Activated CD4-positive, alpha-beta T cell treated with anti-CD3 and anti-CD28 coated beads, Interleukin-2, amount 10 ng/mL, durations not matched to agents 7 days and 5 days (primary cell): ENCODE results near the gene ENPP3. TPM values are rescaled to one million over a fixed set of nuclear protein-coding genes. Genes with fewer than 3 reads are reported as not detected.
"Not testable (repeated sequence)": the region's sequence is repeated elsewhere in the genome, so short reads cannot be mapped to it uniquely, and the experiment has no call there.

Source experiments
- CTCF ChIA-PET: fragments of 350-600 bp; sonication (Branson Sonifier 250); formaldehyde crosslinking; loops from one replicate; lab custom pipeline; 2021; ENCODE audit warnings: antibody characterized with exemption; lab: Charles Lee
- POLR2A ChIA-PET: fragments of 350-600 bp; sonication (Branson Sonifier 250); formaldehyde crosslinking; loops from one replicate; lab custom pipeline; 2021; ENCODE audit warnings: antibody characterized with exemption; lab: Charles Lee
- DNase-seq: peaks from one replicate; pipeline ENCODE4 v3.0.0-alpha.2; 2020
- H3K27ac Mint-ChIP-seq: one replicate; pipeline ENCODE4 v1.8.0; 2021; ENCODE audit warnings: mild to moderate bottlenecking, moderate library complexity, mixed read lengths
- H3K27me3 Mint-ChIP-seq: one replicate; pipeline ENCODE4 v1.8.0; 2021; ENCODE audit warnings: mixed read lengths
- H3K36me3 Mint-ChIP-seq: one replicate; pipeline ENCODE4 v1.8.0; 2021; ENCODE audit warnings: low read depth, mixed read lengths
- H3K4me1 Mint-ChIP-seq: one replicate; pipeline ENCODE4 v1.8.0; 2021; ENCODE audit warnings: mixed read lengths
- H3K4me3 Mint-ChIP-seq: one replicate; pipeline ENCODE4 v1.8.0; 2021; ENCODE audit warnings: mild to moderate bottlenecking, moderate library complexity, mixed read lengths
- H3K9me3 Mint-ChIP-seq: one replicate; pipeline ENCODE4 v1.8.0; 2021; ENCODE audit warnings: mixed read lengths
- total RNA-seq, 2 experiments: library from RNA; stranded (reverse); gene quantifications; one replicate each; pipeline ENCODE4 v1.2.3, GENCODE V29; 2021

ENPP3 gene
- total RNA-seq, 2 experiments from 2014 or later = 0.19 to 0.35 TPM

GRCh38 chr6:131751012-131751715 is 114.1 kb downstream of the ENPP3 start:
- POLR2A ChIA-PET, H3K27ac Mint-ChIP-seq, H3K9me3 Mint-ChIP-seq, H3K4me3 Mint-ChIP-seq, DNase-seq, H3K4me1 Mint-ChIP-seq, H3K36me3 Mint-ChIP-seq, CTCF ChIA-PET: not testable (repeated sequence)
- peaks cover 12% of the 10 kb centered on the region for H3K27me3 Mint-ChIP-seq

GRCh38 chr6:131754088-131754487 is 117.0 kb downstream of the ENPP3 start:
- no peak overlapping the region for H3K27ac Mint-ChIP-seq
- no peak overlapping the region for H3K4me3 Mint-ChIP-seq
- CTCF ChIA-PET = no interaction called here
- H3K4me1 Mint-ChIP-seq = no peaks in the 10 kb centered on the region
- peaks cover 15% of the 10 kb centered on the region for H3K27me3 Mint-ChIP-seq
- DNase-seq = no peak
- H3K36me3 Mint-ChIP-seq = no peaks in the 10 kb centered on the region
- no peaks in the 10 kb centered on the region for H3K9me3 Mint-ChIP-seq
- POLR2A ChIA-PET = no interaction called here

- no peak for DNase-seq
- H3K27ac Mint-ChIP-seq = no peak overlapping the region
- no peaks in the 10 kb centered on the region for H3K9me3 Mint-ChIP-seq
- H3K4me1 Mint-ChIP-seq = no peaks in the 10 kb centered on the region
- no peak overlapping the region for H3K4me3 Mint-ChIP-seq
- H3K36me3 Mint-ChIP-seq = no peaks in the 10 kb centered on the region
- CTCF ChIA-PET = no interaction called here
- peaks cover 16% of the 10 kb centered on the region for H3K27me3 Mint-ChIP-seq
- POLR2A ChIA-PET = no interaction called here
Measured at GRCh38 chr6:131754715-131755567, 117.8 kb downstream of the ENPP3 start.

DNA sequence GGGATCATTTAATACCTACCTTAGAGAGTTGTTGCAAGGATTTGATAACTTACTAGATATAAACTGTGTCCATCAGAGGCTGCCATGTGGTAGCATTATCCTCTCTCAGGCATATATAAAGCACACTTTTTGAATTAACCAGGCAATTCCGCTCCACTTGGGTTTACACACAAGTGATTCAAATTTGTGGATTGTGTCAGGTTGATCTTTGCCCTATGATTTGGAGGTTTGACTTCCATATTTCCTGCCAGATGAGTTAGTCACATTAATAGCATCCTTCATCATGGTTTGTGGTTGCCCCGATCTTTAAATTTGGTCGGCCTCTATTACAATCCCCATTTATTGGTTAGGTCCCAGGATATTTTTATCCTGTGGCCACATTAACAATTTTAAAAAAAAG is 118.5 kb downstream of the ENPP3 start:
- DNase-seq = no peak
- POLR2A ChIA-PET = no interaction called here
- no peak overlapping the region for H3K4me3 Mint-ChIP-seq
- H3K9me3 Mint-ChIP-seq = no peaks in the 10 kb centered on the region
- H3K27ac Mint-ChIP-seq = no peak overlapping the region
- H3K27me3 Mint-ChIP-seq = peaks cover 19% of the 10 kb centered on the region
- H3K4me1 Mint-ChIP-seq = no peaks in the 10 kb centered on the region
- no peaks in the 10 kb centered on the region for H3K36me3 Mint-ChIP-seq
- CTCF ChIA-PET = no interaction called here

- H3K4me1 Mint-ChIP-seq = no peaks in the 10 kb centered on the region
- H3K9me3 Mint-ChIP-seq = no peaks in the 10 kb centered on the region
- CTCF ChIA-PET = no interaction called here
- DNase-seq = no peak
- H3K4me3 Mint-ChIP-seq = no peak overlapping the region
- H3K27me3 Mint-ChIP-seq = peaks cover 19% of the 10 kb centered on the region
- no peak overlapping the region for H3K27ac Mint-ChIP-seq
- POLR2A ChIA-PET = interaction anchor here (0.6 kb wide), 1 partner anchor 995 kb away, joined by 3 read pairs; no protein-coding TSS in a partner anchor
- H3K36me3 Mint-ChIP-seq = no peaks in the 10 kb centered on the region
Measured at GRCh38 chr6:131756039-131756438, 118.9 kb downstream of the ENPP3 start.

- no peaks in the 10 kb centered on the region for H3K36me3 Mint-ChIP-seq
- H3K27me3 Mint-ChIP-seq = peaks cover 21% of the 10 kb centered on the region
- POLR2A ChIA-PET = no interaction called here
- H3K9me3 Mint-ChIP-seq = no peaks in the 10 kb centered on the region
- CTCF ChIA-PET = no interaction called here
- H3K27ac Mint-ChIP-seq = no peak overlapping the region
- H3K4me1 Mint-ChIP-seq = no peaks in the 10 kb centered on the region
- no peak overlapping the region for H3K4me3 Mint-ChIP-seq
- no peak for DNase-seq
Measured at GRCh38 chr6:131758920-131759319, 121.8 kb downstream of the ENPP3 start.

DNA sequence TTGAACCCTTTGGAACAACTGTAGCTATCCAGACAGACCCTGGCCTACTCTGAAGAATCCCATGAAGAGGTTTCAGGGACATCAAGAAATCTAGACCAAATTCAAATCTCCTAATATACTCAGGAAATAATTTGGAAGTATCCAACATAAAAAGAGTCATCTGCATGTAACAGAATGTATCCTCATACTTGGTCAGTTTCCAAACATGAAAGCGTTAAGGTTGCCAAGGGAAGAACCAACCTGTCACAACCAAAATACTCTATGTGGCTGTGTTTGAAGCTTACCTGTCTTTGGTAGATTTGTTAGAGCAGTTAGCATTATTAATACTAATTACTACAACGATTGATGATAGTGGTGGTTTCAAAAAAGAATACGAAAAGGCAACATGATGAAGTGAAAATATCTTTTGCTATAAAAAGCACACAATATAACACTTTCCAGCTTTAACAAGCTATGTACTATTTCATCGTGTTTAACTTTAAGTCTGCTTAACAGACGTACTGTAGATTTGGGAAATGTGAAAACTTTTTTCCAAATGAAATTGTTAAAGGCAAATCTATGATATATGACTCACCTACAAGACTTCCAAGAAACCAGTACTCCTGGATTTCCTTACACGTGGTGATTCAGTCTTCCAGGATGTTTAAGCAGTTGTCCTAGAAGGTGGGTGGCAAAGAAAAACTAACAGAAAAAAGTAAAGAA is 124.1 kb downstream of the ENPP3 start:
- Mint-ChIP-seq H3K4me1 (no peaks in the 10 kb centered on the region), H3K27me3 (peaks cover 16% of the 10 kb centered on the region), H3K4me3 (no peak overlapping the region), H3K9me3 (no peaks in the 10 kb centered on the region), H3K27ac (no peak overlapping the region), H3K36me3 (no peaks in the 10 kb centered on the region)
- CTCF ChIA-PET = no interaction called here
- no peak for DNase-seq
- POLR2A ChIA-PET = no interaction called here

DNA sequence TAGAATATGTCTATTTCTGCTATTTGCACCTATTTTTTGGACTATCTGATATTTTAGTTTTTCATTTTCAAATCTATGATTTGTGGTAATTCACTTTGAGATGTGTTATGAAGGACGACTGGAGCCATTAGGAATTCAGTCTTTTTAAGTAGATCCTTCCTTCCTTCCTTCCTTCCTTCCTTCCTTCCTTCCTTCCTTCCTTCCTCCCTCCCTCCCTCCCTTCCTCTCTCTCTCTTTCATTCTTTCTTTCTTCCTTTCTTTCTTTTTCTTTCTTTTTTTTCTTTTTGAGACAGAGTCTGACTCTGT is 124.6 kb downstream of the ENPP3 start:
- no peak for DNase-seq
- Mint-ChIP-seq H3K4me1 (no peaks in the 10 kb centered on the region), H3K9me3 (no peaks in the 10 kb centered on the region), H3K4me3 (no peak overlapping the region), H3K27me3 (peaks cover 16% of the 10 kb centered on the region), H3K36me3 (no peaks in the 10 kb centered on the region), H3K27ac (no peak overlapping the region)
- CTCF ChIA-PET = no interaction called here
- POLR2A ChIA-PET = no interaction called here

- ChIA-PET POLR2A (no interaction called here), CTCF (no interaction called here)
Measured at GRCh38 chr6:131762984-131763383, 125.9 kb downstream of the ENPP3 start.

GRCh38 chr6:131763749-131764148 is 126.6 kb downstream of the ENPP3 start:
- Mint-ChIP-seq H3K27ac (no peak overlapping the region), H3K4me1 (no peaks in the 10 kb centered on the region), H3K27me3 (peaks cover 13% of the 10 kb centered on the region), H3K4me3 (no peak overlapping the region), H3K36me3 (no peaks in the 10 kb centered on the region), H3K9me3 (no peaks in the 10 kb centered on the region)
- DNase-seq = no peak
- ChIA-PET CTCF (no interaction called here), POLR2A (no interaction called here)

More at GRCh38 chr6:131762984-131763383, 125.9 kb downstream of the ENPP3 start:
- H3K4me1 Mint-ChIP-seq = no peaks in the 10 kb centered on the region
- no peak for DNase-seq
- H3K36me3 Mint-ChIP-seq = no peaks in the 10 kb centered on the region
- H3K27ac Mint-ChIP-seq = no peak overlapping the region
- H3K27me3 Mint-ChIP-seq = peaks cover 16% of the 10 kb centered on the region
- H3K4me3 Mint-ChIP-seq = no peak overlapping the region
- H3K9me3 Mint-ChIP-seq = no peaks in the 10 kb centered on the region

GRCh38 chr6:131764350-131764749 is 127.2 kb downstream of the ENPP3 start:
- H3K36me3 Mint-ChIP-seq = no peaks in the 10 kb centered on the region
- H3K9me3 Mint-ChIP-seq = no peaks in the 10 kb centered on the region
- ChIA-PET CTCF (no interaction called here), POLR2A (no interaction called here)
- no peak overlapping the region for H3K4me3 Mint-ChIP-seq
- H3K27me3 Mint-ChIP-seq = peaks cover 13% of the 10 kb centered on the region
- DNase-seq = no peak
- no peaks in the 10 kb centered on the region for H3K4me1 Mint-ChIP-seq
- H3K27ac Mint-ChIP-seq = no peak overlapping the region

- H3K27me3 Mint-ChIP-seq = peaks cover 8% of the 10 kb centered on the region
- DNase-seq = no peak
- H3K4me3 Mint-ChIP-seq = no peak overlapping the region
- no peaks in the 10 kb centered on the region for H3K4me1 Mint-ChIP-seq
- CTCF ChIA-PET = no interaction called here
- H3K36me3 Mint-ChIP-seq = no peaks in the 10 kb centered on the region
- no peaks in the 10 kb centered on the region for H3K9me3 Mint-ChIP-seq
- no peak overlapping the region for H3K27ac Mint-ChIP-seq
- POLR2A ChIA-PET = no interaction called here
Measured at GRCh38 chr6:131765081-131765803, 128.1 kb downstream of the ENPP3 start.

GRCh38 chr6:131765804-131766135 is 128.7 kb downstream of the ENPP3 start:
- CTCF ChIA-PET = no interaction called here
- Mint-ChIP-seq H3K4me1 (no peaks in the 10 kb centered on the region), H3K36me3 (no peaks in the 10 kb centered on the region), H3K4me3 (no peak overlapping the region), H3K9me3 (no peaks in the 10 kb centered on the region), H3K27me3 (peaks cover 8% of the 10 kb centered on the region), H3K27ac (no peak overlapping the region)
- DNase-seq = no peak
- POLR2A ChIA-PET = no interaction called here
